Osteocyte (in vitro differentiated cells): ENCODE results near the gene YOD1. TPM values are rescaled to one million over a fixed set of nuclear protein-coding genes. Genes with fewer than 3 reads are reported as not detected.

Experiments
- DNase-seq: peaks from one replicate; pipeline ENCODE4 v3.0.0; 2021; ENCODE audit warnings: mixed read lengths; ENCODE audit not compliant: unreplicated experiment; ENCODE audit errors: extremely low spot score
- H3K27ac Mint-ChIP-seq: one replicate; pipeline ENCODE4 v1.8.0; 2021; ENCODE audit warnings: mild to moderate bottlenecking, mixed read lengths; ENCODE audit not compliant: unreplicated experiment
- H3K27me3 Mint-ChIP-seq: one replicate; pipeline ENCODE4 v1.8.0; 2021; ENCODE audit warnings: mixed read lengths; ENCODE audit not compliant: unreplicated experiment
- H3K36me3 Mint-ChIP-seq: one replicate; pipeline ENCODE4 v1.8.0; 2021; ENCODE audit warnings: mixed read lengths; ENCODE audit not compliant: unreplicated experiment
- H3K4me1 Mint-ChIP-seq: one replicate; pipeline ENCODE4 v1.8.0; 2021; ENCODE audit warnings: mixed read lengths; ENCODE audit not compliant: unreplicated experiment
- H3K4me3 Mint-ChIP-seq: one replicate; pipeline ENCODE4 v1.8.0; 2021; ENCODE audit warnings: mild to moderate bottlenecking, moderate library complexity, mixed read lengths; ENCODE audit not compliant: unreplicated experiment
- H3K9me3 Mint-ChIP-seq: one replicate; pipeline ENCODE4 v1.8.0; 2021; ENCODE audit warnings: mixed read lengths; ENCODE audit not compliant: unreplicated experiment
- total RNA-seq: library from RNA; stranded (reverse); gene quantifications from 2 replicates; pipeline ENCODE4 v1.2.1, GENCODE V29; 2021
- TF ChIP-seq, protein P1 (sequence below): fragments of 200-600 bp; sonication (generic); IDR thresholded peaks from 2 replicates; pipeline ENCODE4 v1.5.0; 2021; ENCODE audit warnings: antibody characterized with exemption, mild to moderate bottlenecking, moderate library complexity

Gene YOD1
- total RNA-seq, 1 donor from 2014 or later: 4.6 TPM

DNA sequence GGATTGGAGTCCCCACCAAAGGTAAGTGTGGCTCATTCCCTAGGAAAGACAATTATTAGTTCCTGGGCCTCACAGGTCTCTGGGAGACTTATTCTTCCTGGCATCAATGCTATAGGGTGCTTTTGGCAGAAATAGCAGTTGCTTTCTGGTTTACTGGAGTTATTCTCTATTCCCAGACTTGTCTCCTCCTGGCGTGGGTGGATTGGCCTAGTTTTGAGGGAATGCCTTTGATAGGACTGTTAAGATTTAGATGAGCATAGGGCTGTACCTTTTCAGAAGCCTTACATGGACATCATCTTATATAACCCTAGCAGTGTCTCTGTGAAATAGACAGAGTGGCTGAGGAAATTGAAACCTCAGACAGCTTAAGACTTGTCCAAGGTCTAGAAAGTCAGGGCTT lies 11.1 kb upstream of the YOD1 start:
- no peaks in the 10 kb centered on the region for H3K4me1 Mint-ChIP-seq
- no peak for DNase-seq
- no peak overlapping the region for H3K27ac Mint-ChIP-seq
- TF ChIP-seq, protein P1, sequence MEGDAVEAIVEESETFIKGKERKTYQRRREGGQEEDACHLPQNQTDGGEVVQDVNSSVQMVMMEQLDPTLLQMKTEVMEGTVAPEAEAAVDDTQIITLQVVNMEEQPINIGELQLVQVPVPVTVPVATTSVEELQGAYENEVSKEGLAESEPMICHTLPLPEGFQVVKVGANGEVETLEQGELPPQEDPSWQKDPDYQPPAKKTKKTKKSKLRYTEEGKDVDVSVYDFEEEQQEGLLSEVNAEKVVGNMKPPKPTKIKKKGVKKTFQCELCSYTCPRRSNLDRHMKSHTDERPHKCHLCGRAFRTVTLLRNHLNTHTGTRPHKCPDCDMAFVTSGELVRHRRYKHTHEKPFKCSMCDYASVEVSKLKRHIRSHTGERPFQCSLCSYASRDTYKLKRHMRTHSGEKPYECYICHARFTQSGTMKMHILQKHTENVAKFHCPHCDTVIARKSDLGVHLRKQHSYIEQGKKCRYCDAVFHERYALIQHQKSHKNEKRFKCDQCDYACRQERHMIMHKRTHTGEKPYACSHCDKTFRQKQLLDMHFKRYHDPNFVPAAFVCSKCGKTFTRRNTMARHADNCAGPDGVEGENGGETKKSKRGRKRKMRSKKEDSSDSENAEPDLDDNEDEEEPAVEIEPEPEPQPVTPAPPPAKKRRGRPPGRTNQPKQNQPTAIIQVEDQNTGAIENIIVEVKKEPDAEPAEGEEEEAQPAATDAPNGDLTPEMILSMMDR: no peak
- H3K4me3 Mint-ChIP-seq: no peak overlapping the region
- H3K27me3 Mint-ChIP-seq: no peaks in the 10 kb centered on the region
- H3K9me3 Mint-ChIP-seq: no peaks in the 10 kb centered on the region
- H3K36me3 Mint-ChIP-seq: peaks cover 35% of the 10 kb centered on the region

DNA sequence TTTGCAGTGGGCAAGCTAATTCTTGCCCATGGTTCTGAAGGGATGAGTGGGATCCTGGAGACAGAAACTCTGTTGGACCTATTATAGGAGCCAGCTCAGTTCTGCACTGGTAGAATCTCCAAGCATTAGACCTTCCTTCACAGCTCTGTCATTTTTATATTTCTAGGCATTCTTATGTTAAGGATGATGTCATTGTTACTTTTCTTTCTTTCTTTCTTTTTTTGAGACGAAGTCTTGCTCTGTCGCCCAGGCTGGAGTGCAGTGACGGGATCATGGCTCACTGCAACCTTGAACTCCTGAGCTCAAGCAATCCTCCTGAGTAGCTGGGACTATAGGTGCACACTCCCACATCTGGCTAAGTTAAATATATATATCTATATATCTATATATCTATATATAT lies 9.6 kb upstream of the YOD1 start:
- no peak for DNase-seq
- peaks cover 30% of the 10 kb centered on the region for H3K36me3 Mint-ChIP-seq
- H3K4me1 Mint-ChIP-seq: no peaks in the 10 kb centered on the region
- H3K9me3 Mint-ChIP-seq: no peaks in the 10 kb centered on the region
- no peak overlapping the region for H3K27ac Mint-ChIP-seq
- TF ChIP-seq, protein P1: no peak
- H3K4me3 Mint-ChIP-seq: no peak overlapping the region
- no peaks in the 10 kb centered on the region for H3K27me3 Mint-ChIP-seq

DNA sequence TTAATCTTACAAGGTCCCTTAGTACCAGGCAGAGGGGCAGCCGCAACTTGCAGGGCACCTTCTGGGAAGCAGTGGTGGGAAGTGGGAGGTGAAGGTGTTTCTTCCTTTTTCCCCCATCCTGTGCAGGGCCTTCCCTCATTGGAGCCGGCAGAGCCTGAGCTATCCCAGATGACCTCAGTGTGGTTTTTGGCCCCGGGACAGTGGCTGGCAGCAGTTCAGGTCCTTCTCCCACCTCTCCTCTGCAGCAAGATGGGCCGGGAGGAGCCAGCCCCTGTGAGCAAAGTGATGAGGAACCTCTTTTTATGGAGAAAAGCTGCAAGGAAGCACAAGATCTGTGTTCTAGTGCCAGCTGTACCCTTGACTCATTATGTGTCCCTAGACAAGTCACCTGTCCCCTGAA lies 8.9 kb upstream of the YOD1 start:
- Mint-ChIP-seq H3K4me3 (no peak overlapping the region), H3K36me3 (peaks cover 26% of the 10 kb centered on the region), H3K9me3 (no peaks in the 10 kb centered on the region), H3K4me1 (no peaks in the 10 kb centered on the region), H3K27me3 (no peaks in the 10 kb centered on the region), H3K27ac (no peak overlapping the region)
- TF ChIP-seq, protein P1: no peak
- DNase-seq: no peak

DNA sequence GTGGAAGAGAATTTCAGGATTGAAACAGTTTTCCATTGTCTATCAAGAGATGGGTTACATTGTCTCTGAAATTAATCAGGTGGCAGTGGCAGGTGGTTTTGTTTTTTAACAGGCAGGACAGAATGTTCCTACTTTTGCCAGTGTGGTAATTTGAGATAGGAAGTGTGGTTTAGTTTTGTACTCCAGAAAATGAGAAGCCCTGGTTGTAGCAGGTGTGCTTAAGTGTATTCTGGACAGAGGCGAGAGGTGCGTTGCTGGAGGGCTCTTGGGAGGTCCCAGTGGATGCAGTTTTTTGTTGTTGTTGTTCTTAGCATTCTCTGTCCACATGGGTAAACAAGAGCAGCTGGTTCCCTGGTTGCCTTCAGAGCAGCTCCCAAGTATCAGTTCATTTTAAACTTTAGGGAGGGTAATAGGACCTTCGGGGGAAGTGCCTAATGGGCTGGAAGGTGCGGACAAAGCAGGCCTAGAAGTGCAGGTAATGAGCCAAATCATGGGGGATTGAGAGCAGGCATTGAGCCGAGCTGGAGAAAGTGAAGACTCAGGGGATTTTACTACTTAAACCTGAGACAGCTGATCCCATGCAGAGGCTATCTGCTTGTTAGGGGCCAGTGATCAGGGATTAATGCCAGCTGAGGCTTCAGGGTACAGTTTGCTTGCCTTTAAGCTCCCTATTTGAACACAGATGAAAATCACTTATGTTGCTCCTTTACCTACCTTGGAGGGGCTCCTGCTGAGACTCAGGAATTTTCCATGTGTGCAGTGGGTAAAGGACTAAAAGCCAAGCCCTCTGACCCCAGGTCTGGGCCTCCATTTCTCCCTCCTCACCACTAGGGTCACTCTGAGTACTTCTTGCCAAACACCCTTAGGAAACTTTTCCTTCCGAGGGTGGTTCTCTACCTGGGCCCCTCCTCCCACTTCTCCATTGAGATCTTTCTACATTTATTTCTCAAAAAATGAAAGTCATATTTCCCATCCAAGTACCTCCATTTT lies 8.2 kb upstream of the YOD1 start:
- no peaks in the 10 kb centered on the region for H3K4me1 Mint-ChIP-seq
- H3K27ac Mint-ChIP-seq: no peak overlapping the region
- DNase-seq: no peak
- TF ChIP-seq, protein P1: no peak
- no peak overlapping the region for H3K4me3 Mint-ChIP-seq
- H3K9me3 Mint-ChIP-seq: no peaks in the 10 kb centered on the region
- peaks cover 20% of the 10 kb centered on the region for H3K36me3 Mint-ChIP-seq
- no peaks in the 10 kb centered on the region for H3K27me3 Mint-ChIP-seq

DNA sequence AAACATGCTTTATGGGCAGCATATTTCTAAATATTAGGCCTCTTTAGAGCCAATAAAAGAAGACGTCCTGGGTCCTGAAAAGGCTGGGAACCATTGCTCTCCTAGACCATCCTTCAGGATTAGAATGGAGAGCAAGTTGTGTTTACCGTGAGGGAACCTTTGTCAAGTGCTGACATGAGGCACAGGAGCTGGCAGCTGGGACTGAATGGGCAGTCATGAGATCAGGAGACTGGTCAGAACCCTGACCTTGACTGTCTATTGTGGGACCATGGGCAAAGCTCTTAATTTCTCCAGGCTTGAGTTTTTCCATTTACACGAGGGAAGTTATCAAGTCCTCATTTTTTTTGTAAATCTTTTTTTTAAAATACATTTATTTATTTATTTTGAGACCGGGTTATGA lies 7.2 kb upstream of the YOD1 start:
- H3K27me3 Mint-ChIP-seq: no peaks in the 10 kb centered on the region
- no peak for DNase-seq
- TF ChIP-seq, protein P1: no peak
- no peak overlapping the region for H3K4me3 Mint-ChIP-seq
- H3K27ac Mint-ChIP-seq: no peak overlapping the region
- H3K4me1 Mint-ChIP-seq: peaks cover 4% of the 10 kb centered on the region
- peaks cover 15% of the 10 kb centered on the region for H3K36me3 Mint-ChIP-seq
- H3K9me3 Mint-ChIP-seq: no peaks in the 10 kb centered on the region
